DMS114 treated with DMSO at 0.1 percent for 48 hours (cell line): ENCODE data around the gene TREH.
A peak's percentile ranks its signal among the peaks of the same experiment; 100 is the strongest.

Experiments used
- DNase-seq: peaks from one replicate; lab custom pipeline; 2025; ENCODE audit not compliant: unreplicated experiment; lab: John Stamatoyannopoulos, UW

The TREH gene

DNA sequence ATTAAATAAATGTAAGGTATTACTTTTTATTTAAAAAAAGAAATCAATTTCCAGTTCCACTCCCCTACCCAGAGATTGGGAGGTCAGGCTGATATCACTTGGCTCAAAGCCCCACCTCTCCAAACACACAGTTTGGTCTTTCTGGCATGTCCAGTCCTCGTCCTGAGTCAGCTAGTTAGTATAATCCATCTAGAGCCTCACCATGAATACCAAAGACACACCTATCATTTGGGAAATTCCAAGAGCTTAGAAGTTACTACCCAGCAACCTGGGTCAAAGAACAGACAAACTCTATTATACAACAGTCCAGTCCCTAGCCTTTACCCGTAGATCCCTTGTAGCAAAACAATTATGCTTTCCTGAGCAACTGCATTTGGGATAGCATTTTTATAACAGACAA lies 9.4 kb downstream of the TREH start:
- DNase-seq: no peak

DNA sequence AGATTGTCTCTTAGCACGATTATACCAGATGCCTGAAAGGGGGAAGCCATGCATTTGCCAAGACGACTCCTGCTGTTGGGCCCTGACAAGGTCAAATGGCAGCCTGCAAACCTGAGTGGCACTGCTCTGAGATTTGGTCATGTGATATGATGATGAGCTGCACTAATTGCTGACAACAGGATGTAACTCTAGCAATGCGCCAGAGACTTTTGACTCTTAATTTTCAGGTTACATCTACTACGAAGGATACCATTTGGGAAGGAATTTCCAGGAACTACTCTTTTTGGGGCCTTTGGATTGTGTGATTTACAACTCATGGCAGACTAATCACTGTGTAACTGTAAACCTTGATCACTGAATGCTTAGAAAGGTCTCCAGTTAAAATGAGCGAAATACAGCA lies 13.1 kb downstream of the TREH start:
- DNase-seq: no peak

GRCh38 chr11:118663902-118664301 lies 15.5 kb downstream of the TREH start:
- DNase-seq: no peak

DNA sequence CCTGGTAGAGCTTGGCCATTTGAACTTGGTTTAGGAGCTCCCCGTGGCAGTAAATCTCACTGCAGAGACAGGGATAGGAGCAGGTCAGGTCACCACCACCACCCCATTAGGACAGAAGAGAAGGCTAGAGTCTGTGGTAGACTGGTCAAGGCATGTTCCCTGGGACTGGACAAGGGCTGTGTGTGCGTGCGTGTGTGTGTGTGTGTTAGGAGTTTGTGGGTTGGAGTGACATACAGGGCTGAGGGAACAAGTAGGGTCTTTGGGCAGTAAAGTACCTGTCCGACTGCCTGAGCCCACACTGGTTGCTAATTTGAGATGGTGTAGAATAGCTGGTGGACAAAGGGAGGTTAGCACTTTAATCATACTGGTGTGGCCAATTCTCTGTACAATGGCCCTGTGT lies 16.1 kb downstream of the TREH start:
- DNase-seq: no peak

GRCh38 chr11:118662401-118663271 lies 16.8 kb downstream of the TREH start:
- DNase-seq: no peak

GRCh38 chr11:118661425-118662301 lies 17.8 kb downstream of the TREH start:
- DNase-seq: no peak

DNA sequence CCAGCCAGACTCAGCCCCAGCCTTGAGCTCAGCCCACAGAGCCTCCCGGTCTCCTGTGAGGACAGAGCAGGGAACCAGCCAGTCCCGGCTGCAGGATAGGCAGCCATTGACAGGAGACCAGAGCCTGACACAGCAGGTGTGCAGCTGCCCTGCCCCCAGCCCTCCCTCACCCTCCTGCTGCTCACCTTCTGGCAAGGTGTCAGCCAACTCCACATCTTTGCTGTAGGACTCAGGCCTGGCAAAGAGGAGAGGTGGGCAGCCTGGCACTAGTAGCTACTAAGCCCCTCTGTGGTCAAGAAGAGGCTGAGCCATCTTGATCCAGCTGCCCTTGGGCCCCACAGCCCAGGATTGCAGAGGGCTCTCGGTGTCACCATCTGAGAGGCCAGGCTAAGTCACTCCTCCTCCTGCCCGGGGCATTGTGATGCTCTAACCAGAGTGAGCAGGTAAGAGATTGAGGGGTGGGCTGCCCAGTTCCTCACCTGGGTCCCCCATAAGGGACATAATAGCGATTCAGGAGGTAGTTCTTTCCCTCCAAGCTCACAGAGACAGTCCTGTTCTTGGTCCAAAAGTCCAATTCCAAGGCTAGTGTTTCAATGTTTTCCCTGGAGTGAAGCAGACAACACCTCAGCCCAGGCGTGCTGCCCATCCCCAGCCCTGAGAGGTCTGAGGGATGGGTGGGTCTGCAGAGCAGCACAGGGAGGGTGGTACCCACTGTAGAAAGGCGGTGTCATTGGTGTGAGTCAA lies 18.6 kb downstream of the TREH start:
- DNase-seq: no peak

- no peak for DNase-seq
Observed at GRCh38 chr11:118659953-118660680, 19.3 kb downstream of the TREH start.

DNA sequence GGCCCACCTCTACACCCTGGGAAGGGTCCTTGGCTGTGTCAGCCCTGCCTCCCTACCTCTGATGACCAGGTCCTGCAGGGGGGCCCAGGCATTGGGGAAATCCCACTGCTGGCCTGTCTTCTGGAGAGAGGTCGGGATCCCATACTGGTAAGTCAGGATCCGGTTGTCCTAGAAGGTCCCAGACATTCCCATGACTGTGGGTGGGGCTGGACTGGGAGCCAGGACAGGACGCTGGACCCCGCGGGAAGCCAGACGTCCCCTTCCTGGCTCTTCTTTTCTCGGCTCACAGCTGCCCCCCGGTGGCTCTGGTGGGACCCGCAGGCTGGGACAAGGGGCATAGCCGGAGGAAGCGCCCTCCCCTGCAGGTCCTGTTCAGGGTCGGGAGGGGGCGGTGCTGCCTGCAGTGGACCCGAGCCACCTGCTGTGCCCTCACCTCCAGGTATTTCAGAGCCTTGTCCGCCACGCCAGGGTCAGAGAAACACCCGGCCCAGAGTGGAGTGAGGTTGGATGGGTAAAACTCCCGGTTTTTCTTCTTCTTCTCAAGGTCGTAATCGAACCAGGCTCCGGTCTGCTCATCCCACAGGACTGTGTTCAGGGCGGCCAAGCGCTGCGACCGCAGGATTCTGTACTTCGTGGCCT lies 20.0 kb downstream of the TREH start:
- peak; percentile 38 for DNase-seq

- no peak for DNase-seq
Observed at GRCh38 chr11:118658429-118659313, 20.8 kb downstream of the TREH start.

DNA sequence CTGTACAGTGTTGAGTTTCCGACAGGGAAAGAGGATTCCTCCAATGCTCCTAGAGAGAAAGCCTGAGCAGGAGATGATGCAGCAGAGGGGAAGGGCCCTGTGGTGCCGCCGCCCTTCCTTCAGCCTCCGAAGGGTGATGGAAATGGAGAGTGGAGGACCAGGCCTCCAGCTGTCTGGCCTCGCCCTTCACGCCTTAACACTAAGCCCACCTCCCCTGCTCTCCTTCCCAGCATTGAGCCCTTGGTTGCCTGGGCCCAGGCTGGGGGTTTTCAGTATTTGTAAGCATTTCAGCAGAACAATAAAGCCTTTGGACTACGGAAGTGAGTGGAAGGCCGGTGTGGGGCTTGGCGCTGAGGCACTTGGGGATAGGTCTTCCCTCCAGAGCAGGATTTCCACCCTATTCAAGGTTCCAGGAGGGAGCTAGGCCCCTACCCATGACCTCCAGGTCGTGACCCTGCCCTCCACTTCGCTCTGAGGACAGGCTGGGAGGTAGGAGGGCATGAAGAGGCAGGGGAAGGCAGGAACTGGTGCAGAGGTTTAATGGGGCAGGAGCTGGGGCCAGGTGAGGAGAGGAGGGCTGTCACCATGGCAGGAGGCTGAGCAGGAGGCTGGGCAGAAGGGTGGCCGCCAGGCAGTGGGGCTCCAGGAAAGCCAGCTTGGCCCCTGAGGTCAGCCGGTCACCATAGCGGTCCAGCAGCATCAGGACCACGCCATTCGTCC lies 21.6 kb downstream of the TREH start:
- DNase-seq: no peak

GRCh38 chr11:118657238-118657637 lies 22.2 kb downstream of the TREH start:
- DNase-seq: no peak

- DNase-seq: no peak
Observed at GRCh38 chr11:118656563-118657165, 22.8 kb downstream of the TREH start.

- DNase-seq: no peak
Observed at GRCh38 chr11:118655486-118656190, 23.8 kb downstream of the TREH start.

- DNase-seq: no peak
Observed at GRCh38 chr11:118653684-118654390, 25.6 kb downstream of the TREH start.

DNA sequence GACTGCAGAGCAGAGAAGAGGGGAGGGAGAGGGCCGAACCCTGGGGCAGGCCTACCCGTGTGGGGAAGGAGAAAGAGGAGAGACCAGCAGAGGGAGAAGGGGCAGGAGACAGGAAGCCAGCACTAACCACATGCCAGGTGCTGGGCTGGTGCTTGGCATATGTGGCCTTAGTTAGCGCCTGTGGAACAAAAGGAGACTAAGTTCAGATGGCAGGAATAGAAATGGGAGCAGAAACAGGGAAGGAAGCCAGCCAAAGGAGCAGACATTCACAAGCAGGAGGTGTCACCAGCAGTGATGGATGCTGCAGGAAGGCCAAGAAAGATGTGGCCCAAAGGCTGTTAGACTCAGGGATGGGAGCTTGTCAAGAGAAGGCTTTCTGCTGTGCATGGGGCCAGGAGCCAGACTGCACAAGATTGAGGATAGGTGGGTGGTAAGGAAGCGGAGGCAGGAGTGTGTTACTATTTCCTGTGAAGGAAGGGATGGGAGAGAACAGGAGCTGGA lies 26.7 kb downstream of the TREH start:
- DNase-seq: no peak

DNA sequence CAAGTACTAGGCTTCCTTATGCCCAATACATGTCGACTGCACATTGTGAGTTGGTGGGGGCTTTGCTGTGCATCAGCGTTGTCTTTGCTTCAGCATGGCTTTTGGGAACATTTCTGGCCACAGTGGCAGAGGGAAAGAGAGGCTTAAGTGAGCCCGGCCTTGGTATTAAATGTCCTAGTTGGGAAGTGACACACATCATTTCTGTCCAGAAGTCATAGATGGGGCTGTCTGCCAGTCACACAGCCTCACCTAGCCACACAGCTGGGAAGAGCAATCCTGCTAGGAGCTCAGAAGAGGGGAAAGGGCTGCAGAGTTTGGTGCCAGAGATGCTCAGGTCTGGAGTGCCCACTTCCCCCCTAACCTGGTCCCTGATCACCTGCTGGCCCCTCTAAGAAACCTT lies 27.6 kb downstream of the TREH start:
- DNase-seq: no peak
